AG04450 (cell line): ENCODE measurements around the gene TMEM100. TPM values are rescaled to one million over a fixed set of nuclear protein-coding genes. Genes with fewer than 3 reads are reported as not detected.

Experiments
- CTCF ChIA-PET: fragments of 300-600, 350-600 bp; formaldehyde crosslinking; extraction: SDS; loops from one replicate; lab custom pipeline; 2022; ENCODE audit warnings: antibody characterized with exemption, inconsistent platforms; lab: Charles Lee
- POLR2A ChIA-PET: fragments of 350-600 bp; formaldehyde crosslinking; extraction: SDS; loops from one replicate; lab custom pipeline; 2021; ENCODE audit warnings: antibody characterized with exemption, inconsistent platforms; lab: Yijun Ruan, JAX
- DNase-seq: peaks from one replicate; pipeline ENCODE4 v3.0.0-alpha.2; 2011; ENCODE audit warnings: low read depth, low spot score
- H3K27ac ChIP-seq: one replicate; pipeline ENCODE4 v1.5.1; 2012; ENCODE audit warnings: low read depth, low read length, control low read depth
- H3K27me3 ChIP-seq: one replicate; pipeline ENCODE4 v1.6.0; 2012; ENCODE audit warnings: low read length; ENCODE audit not compliant: control insufficient read depth, insufficient read depth
- H3K4me3 ChIP-seq: 2 replicates; pipeline ENCODE4 v1.5.1; 2011; ENCODE audit warnings: mild to moderate bottlenecking, low read depth, low read length, control low read depth
- H3K9me3 ChIP-seq: 2 replicates; pipeline ENCODE4 v1.5.1; 2012; ENCODE audit warnings: low read length; ENCODE audit not compliant: control insufficient read depth, insufficient read depth
- polyA plus RNA-seq: library from polyadenylated mRNA; depleted of rRNA; stranded (reverse); fragments of >200 nt; gene quantifications from 2 replicates; pipeline ENCODE4 v1.2.3, GENCODE V29; 2011
- TF ChIP-seq, protein P1 (sequence below): IDR thresholded peaks from 2 replicates; pipeline ENCODE4 v1.5.1; 2011; ENCODE audit warnings: low read depth, low read length, control low read depth, inconsistent platforms

TMEM100 gene
- polyA plus RNA-seq, 1 experiment, result 0.63 TPM

DNA sequence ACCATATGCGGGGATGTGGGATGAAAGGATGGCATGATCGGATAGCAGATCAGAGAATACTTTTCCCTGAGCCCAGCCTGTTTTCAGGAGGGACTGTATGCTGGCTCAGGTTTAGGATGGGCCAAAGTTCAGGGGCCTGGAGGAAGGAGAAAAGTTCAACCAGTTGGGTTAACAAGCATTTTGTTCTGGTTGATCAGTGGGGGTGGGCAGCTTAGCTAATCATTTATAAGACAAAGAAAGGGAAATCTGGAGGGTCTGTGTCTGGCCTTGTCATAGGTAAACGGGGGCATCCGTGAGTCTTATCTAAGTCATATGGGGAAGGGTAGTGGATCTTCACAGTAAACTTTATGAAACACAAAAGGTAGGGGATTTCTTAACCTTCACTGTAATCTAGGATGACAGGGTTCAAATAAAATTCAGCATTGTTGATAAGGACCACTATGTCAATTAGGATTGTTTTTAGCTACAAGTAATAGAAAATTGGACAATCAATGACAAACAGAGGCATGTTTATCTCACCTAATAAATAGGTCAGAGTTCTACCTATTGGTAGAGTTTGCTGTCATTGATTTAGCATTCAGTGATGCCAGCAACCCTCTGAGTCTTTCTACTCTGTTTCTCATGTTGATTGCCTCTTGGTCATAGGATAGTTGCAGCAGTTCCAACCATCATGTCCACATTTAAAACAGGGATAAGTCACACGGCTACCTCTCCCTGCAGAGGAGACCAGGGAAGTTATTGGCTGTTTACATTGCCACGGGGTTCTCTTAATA lies 39.6 kb upstream of the TMEM100 start:
- H3K4me3 ChIP-seq, result no peak overlapping the region
- DNase-seq, result no peak
- no peaks in the 10 kb centered on the region; the same call in 1 of the 2 replicates for H3K9me3 ChIP-seq
- TF ChIP-seq, protein P1, sequence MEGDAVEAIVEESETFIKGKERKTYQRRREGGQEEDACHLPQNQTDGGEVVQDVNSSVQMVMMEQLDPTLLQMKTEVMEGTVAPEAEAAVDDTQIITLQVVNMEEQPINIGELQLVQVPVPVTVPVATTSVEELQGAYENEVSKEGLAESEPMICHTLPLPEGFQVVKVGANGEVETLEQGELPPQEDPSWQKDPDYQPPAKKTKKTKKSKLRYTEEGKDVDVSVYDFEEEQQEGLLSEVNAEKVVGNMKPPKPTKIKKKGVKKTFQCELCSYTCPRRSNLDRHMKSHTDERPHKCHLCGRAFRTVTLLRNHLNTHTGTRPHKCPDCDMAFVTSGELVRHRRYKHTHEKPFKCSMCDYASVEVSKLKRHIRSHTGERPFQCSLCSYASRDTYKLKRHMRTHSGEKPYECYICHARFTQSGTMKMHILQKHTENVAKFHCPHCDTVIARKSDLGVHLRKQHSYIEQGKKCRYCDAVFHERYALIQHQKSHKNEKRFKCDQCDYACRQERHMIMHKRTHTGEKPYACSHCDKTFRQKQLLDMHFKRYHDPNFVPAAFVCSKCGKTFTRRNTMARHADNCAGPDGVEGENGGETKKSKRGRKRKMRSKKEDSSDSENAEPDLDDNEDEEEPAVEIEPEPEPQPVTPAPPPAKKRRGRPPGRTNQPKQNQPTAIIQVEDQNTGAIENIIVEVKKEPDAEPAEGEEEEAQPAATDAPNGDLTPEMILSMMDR, result no peak
- CTCF ChIA-PET, result interaction anchor here (0.6 to 2.5 kb wide), 5 partner anchors 26 to 248 kb away, joined by 3 to 15 read pairs (median 3); no protein-coding TSS in a partner anchor
- POLR2A ChIA-PET, result no interaction called here
- no peak overlapping the region for H3K27ac ChIP-seq
- H3K27me3 ChIP-seq, result no peaks in the 10 kb centered on the region

GRCh38 chr17:55760643-55761355 lies 38.1 kb upstream of the TMEM100 start:
- Histone ChIP-seq H3K27me3 (no peaks in the 10 kb centered on the region), H3K4me3 (no peak overlapping the region), H3K9me3 (no peaks in the 10 kb centered on the region; the same call in 1 of the 2 replicates), H3K27ac (no peak overlapping the region)
- DNase-seq, result no peak
- CTCF ChIA-PET, result interaction anchor here (1.0 to 2.5 kb wide), 2 partner anchors 42 to 234 kb away, joined by 3 to 15 read pairs; no protein-coding TSS in a partner anchor
- POLR2A ChIA-PET, result no interaction called here
- TF ChIP-seq, protein P1, result no peak

GRCh38 chr17:55758171-55758570 lies 35.5 kb upstream of the TMEM100 start:
- no peak for DNase-seq
- no peaks in the 10 kb centered on the region for H3K27me3 ChIP-seq
- ChIA-PET POLR2A (no interaction called here), CTCF (interaction anchor here (1.3 to 1.6 kb wide), 2 partner anchors 156 to 231 kb away, joined by 3 to 5 read pairs; no protein-coding TSS in a partner anchor)
- H3K4me3 ChIP-seq, result no peak overlapping the region
- no peak overlapping the region for H3K27ac ChIP-seq
- no peaks in the 10 kb centered on the region for H3K9me3 ChIP-seq
- TF ChIP-seq, protein P1, result no peak

DNA sequence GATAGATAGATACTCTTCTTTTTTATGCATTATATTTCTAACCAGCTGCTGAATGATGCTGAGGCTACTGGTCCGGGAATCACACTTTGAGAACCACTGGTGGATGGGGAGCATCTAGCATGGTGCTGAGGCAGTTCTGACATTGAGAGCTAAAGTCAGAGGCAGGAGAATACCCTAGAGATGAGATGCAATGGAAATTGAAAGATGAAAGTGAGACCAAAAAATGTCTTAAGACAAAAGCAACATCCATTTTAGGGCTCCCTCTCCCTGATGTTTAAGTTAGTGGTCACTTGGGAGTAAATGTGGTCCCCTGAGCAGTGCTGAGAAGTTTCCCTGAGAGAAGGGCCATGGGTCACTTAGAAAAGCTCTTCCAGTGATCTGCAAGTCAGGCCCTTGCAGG lies 35.0 kb upstream of the TMEM100 start:
- POLR2A ChIA-PET, result no interaction called here
- no peak overlapping the region for H3K4me3 ChIP-seq
- no peaks in the 10 kb centered on the region for H3K27me3 ChIP-seq
- no peaks in the 10 kb centered on the region for H3K9me3 ChIP-seq
- CTCF ChIA-PET, result no interaction called here
- H3K27ac ChIP-seq, result no peak overlapping the region
- DNase-seq, result no peak
- TF ChIP-seq, protein P1, result no peak
